Activated CD4-positive, alpha-beta T cell treated with anti-CD3 and anti-CD28 coated beads, Interleukin-2, amount 10 ng/mL, durations not matched to agents 24 days and 14 days (primary cell): ENCODE results near the gene MTMR4. TPM values are rescaled to one million over a fixed set of nuclear protein-coding genes. Genes with fewer than 3 reads are reported as not detected.

ENCODE experiments used
- DNase-seq: peaks from one replicate; pipeline ENCODE4 v3.0.0; 2022
- H3K27ac Mint-ChIP-seq: one replicate; pipeline ENCODE4 v1.8.0; 2022; ENCODE audit warnings: mild to moderate bottlenecking, mixed read lengths
- H3K27me3 Mint-ChIP-seq: one replicate; pipeline ENCODE4 v1.8.0; 2022; ENCODE audit warnings: mixed read lengths
- H3K36me3 Mint-ChIP-seq: one replicate; pipeline ENCODE4 v1.8.0; 2022; ENCODE audit warnings: low read depth, mild to moderate bottlenecking, mixed read lengths
- H3K4me1 Mint-ChIP-seq: one replicate; pipeline ENCODE4 v1.8.0; 2021; ENCODE audit warnings: mixed read lengths
- H3K4me3 Mint-ChIP-seq: one replicate; pipeline ENCODE4 v1.8.0; 2022; ENCODE audit warnings: mild to moderate bottlenecking, moderate library complexity, mixed read lengths
- H3K9me3 Mint-ChIP-seq: one replicate; pipeline ENCODE4 v1.8.0; 2021; ENCODE audit warnings: mixed read lengths
- intact Hi-C: fragments of 100-400 bp; cut with micrococcal nuclease; formaldehyde crosslinking; loops from one replicate; pipeline ENCODE4 v1.15.1; 2023
- total RNA-seq: library from RNA; stranded (reverse); gene quantifications from 2 replicates; pipeline ENCODE4 v1.2.3, GENCODE V29; 2022

The MTMR4 gene
- total RNA-seq, 1 donor from 2014 or later = 84.2 TPM

GRCh38 chr17:58532555-58532951, 18.1 kb upstream of the MTMR4 start:
- Mint-ChIP-seq H3K36me3 (no peaks in the 10 kb centered on the region), H3K4me1 (peaks cover 6% of the 10 kb centered on the region), H3K9me3 (no peaks in the 10 kb centered on the region), H3K27ac (no peak overlapping the region), H3K27me3 (peaks cover 44% of the 10 kb centered on the region), H3K4me3 (peak overlapping the region; percentile 18)
- intact Hi-C loops = no loop called here
- DNase-seq = no peak

DNA sequence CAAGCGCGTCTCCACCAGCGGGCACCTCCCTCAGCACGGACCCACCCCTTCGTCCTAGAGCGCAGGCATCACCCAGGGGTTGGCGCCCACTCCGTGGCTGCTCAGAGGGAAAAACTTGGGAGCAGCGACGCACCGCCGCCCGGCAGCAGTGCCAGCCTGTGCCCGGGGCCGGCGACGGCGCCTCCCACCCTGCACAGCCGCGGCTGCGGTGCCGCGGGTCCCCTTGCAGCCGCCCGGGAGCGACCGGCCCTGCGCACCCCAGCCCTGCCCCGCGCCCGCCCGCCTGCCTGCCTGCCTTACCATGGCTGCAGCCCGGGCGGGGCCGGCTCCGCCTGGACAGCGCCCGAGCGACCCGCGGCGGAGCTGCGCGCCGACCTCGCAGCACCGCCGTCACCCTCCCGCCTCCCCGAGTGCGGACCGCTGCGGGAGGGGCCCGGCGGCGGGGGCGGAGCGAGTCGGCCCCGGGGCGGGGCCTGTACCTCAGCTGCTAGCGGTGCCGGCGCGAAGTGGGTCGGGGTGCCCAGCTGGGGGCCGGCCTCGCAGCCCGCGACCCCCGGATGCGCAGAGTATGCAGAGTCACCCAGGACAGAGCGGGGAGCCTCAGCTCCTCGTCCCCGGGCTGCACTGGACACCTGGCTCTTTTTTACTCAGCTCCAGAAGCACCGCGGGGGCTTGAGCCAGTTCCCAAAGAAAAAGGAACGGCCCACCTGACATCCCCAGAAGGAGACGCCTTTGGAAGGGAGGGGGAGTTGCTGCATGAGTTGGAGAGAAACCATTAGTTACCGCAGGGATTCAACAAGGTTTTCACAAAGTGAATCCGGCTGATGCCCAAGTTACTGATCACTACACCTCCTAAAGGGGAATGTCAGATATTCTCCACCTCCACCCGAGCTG, 17.5 kb upstream of the MTMR4 start:
- Mint-ChIP-seq H3K4me3 (peak overlapping the region; percentile 64), H3K9me3 (no peaks in the 10 kb centered on the region), H3K4me1 (peaks cover 13% of the 10 kb centered on the region), H3K27me3 (peaks cover 44% of the 10 kb centered on the region), H3K27ac (no peak overlapping the region), H3K36me3 (no peaks in the 10 kb centered on the region)
- peak; percentile 94 for DNase-seq
- intact Hi-C loops = no loop called here

GRCh38 chr17:58531122-58531521, 16.7 kb upstream of the MTMR4 start:
- no peaks in the 10 kb centered on the region for H3K36me3 Mint-ChIP-seq
- DNase-seq = peak; percentile 54
- H3K27ac Mint-ChIP-seq = no peak overlapping the region
- H3K9me3 Mint-ChIP-seq = no peaks in the 10 kb centered on the region
- H3K4me3 Mint-ChIP-seq = peak overlapping the region; percentile 40
- intact Hi-C loops = no loop called here
- H3K27me3 Mint-ChIP-seq = peaks cover 43% of the 10 kb centered on the region
- peaks cover 18% of the 10 kb centered on the region for H3K4me1 Mint-ChIP-seq

DNA sequence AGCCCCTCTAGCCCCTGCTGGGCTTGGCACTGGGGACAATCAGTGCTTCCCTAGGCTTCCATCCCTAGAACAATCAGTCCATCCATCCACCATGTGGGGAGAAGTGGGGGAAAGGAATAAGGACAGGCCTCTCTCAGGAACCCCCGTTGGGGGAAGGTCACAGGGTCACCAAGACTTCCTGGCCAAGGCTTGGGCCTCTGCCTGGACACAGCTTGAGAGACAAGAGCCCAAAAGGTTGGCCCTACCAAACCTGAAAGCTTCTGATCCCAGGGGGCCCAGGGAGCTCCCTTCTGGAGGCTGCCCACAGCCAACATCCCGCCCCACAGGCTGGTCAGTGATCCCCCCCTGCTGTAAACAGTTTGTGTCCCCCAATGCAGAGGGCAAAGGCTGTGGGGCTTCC, 16.2 kb upstream of the MTMR4 start:
- Mint-ChIP-seq H3K27me3 (peaks cover 38% of the 10 kb centered on the region), H3K27ac (no peak overlapping the region), H3K36me3 (no peaks in the 10 kb centered on the region), H3K9me3 (no peaks in the 10 kb centered on the region), H3K4me1 (peaks cover 18% of the 10 kb centered on the region), H3K4me3 (peak overlapping the region; percentile 40)
- intact Hi-C loops = no loop called here
- no peak for DNase-seq

DNA sequence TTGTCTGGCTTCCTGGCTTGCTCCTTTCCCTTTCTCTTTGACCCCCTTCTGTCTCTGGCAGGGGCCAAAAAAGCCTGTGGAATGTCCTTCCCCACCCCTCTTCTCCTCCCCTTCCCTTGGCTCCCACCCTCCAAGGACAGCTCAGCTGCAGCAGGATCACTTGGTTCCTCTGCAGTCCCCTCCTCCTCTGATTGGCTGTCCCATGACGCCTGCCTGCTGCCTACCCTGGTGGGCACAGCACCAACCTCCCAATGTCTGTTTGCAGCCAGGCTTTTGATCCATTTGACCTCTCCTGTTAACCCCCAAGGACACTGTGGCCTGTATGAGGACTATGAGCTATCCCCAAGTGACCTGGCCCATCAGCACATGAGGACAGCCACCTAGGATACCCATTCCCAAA, 14.8 kb upstream of the MTMR4 start:
- Mint-ChIP-seq H3K9me3 (no peaks in the 10 kb centered on the region), H3K4me1 (peaks cover 21% of the 10 kb centered on the region), H3K4me3 (no peak overlapping the region), H3K27me3 (peaks cover 27% of the 10 kb centered on the region), H3K27ac (no peak overlapping the region), H3K36me3 (no peaks in the 10 kb centered on the region)
- intact Hi-C loops = no loop called here
- DNase-seq = no peak

DNA sequence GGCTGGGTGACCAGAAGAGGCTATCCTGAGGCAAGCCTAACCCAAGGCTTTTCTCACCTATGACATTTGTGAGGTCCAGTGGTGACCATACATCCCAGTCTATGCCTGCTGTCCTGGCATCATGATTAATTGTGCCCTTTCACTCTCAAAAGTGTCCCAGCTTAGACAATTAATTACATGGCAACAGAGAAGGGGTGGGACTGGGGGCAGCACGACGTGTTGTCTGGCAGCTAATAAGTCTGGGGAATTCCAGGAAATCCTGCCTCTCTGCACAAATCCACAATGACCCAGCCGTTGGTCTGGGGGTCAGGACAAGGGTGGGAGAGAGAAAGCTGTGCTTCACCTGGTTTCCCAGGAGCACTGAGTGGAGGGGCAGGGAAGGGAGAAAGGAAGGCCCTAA, 14.0 kb upstream of the MTMR4 start:
- H3K9me3 Mint-ChIP-seq = no peaks in the 10 kb centered on the region
- H3K4me1 Mint-ChIP-seq = peaks cover 21% of the 10 kb centered on the region
- H3K36me3 Mint-ChIP-seq = no peaks in the 10 kb centered on the region
- no peak for DNase-seq
- H3K27ac Mint-ChIP-seq = no peak overlapping the region
- intact Hi-C loops = no loop called here
- no peak overlapping the region for H3K4me3 Mint-ChIP-seq
- H3K27me3 Mint-ChIP-seq = peaks cover 26% of the 10 kb centered on the region

- H3K36me3 Mint-ChIP-seq = no peaks in the 10 kb centered on the region
- no peak for DNase-seq
- H3K9me3 Mint-ChIP-seq = no peaks in the 10 kb centered on the region
- peaks cover 21% of the 10 kb centered on the region for H3K27me3 Mint-ChIP-seq
- peaks cover 21% of the 10 kb centered on the region for H3K4me1 Mint-ChIP-seq
- no peak overlapping the region for H3K4me3 Mint-ChIP-seq
- H3K27ac Mint-ChIP-seq = no peak overlapping the region
- intact Hi-C loops = no loop called here
These were observed 13.5 kb upstream of the MTMR4 start for GRCh38 chr17:58527949-58528348.

- Mint-ChIP-seq H3K27me3 (peaks cover 14% of the 10 kb centered on the region), H3K36me3 (no peaks in the 10 kb centered on the region), H3K4me3 (peak overlapping the region; percentile 5), H3K9me3 (no peaks in the 10 kb centered on the region), H3K4me1 (peaks cover 20% of the 10 kb centered on the region), H3K27ac (peak overlapping the region; percentile 85)
- DNase-seq = no peak
- intact Hi-C loops = no loop called here
These were observed 12.9 kb upstream of the MTMR4 start for GRCh38 chr17:58527306-58527705.

GRCh38 chr17:58525239-58525638, 10.8 kb upstream of the MTMR4 start:
- Mint-ChIP-seq H3K9me3 (no peaks in the 10 kb centered on the region), H3K36me3 (no peaks in the 10 kb centered on the region), H3K4me1 (peaks cover 18% of the 10 kb centered on the region), H3K27me3 (peaks cover 8% of the 10 kb centered on the region), H3K4me3 (no peak overlapping the region), H3K27ac (no peak overlapping the region)
- no peak for DNase-seq
- intact Hi-C loops = no loop called here

DNA sequence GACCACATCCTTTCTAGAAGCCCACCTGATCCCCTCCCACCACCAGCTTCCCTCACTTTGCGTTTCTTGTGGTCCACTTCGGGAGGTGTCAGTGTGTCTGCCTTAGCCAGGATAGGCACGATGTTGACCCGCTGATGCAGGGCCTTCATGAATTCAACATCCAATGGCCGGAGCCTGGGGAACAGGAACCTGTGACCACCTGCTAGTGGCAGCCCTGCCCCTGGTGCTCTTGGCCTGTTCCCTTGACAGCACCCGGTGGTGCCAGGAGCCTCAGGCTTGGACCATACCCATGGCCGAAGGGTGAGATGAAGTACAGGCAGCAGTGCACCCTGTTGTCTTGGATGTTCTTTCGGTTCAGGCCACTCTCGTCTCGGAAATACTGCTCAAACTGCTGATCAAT, 7.2 kb upstream of the MTMR4 start:
- Mint-ChIP-seq H3K9me3 (no peaks in the 10 kb centered on the region), H3K4me3 (no peak overlapping the region), H3K4me1 (peaks cover 18% of the 10 kb centered on the region), H3K36me3 (no peaks in the 10 kb centered on the region), H3K27ac (no peak overlapping the region), H3K27me3 (no peaks in the 10 kb centered on the region)
- intact Hi-C loops = no loop called here
- no peak for DNase-seq

- intact Hi-C loops = no loop called here
- peaks cover 22% of the 10 kb centered on the region for H3K4me1 Mint-ChIP-seq
- no peaks in the 10 kb centered on the region for H3K27me3 Mint-ChIP-seq
- no peaks in the 10 kb centered on the region for H3K36me3 Mint-ChIP-seq
- no peaks in the 10 kb centered on the region for H3K9me3 Mint-ChIP-seq
- no peak overlapping the region for H3K27ac Mint-ChIP-seq
- H3K4me3 Mint-ChIP-seq = no peak overlapping the region
- peak; percentile 66 for DNase-seq
These were observed 6.5 kb upstream of the MTMR4 start for GRCh38 chr17:58520843-58521430.

GRCh38 chr17:58517928-58518609, 3.6 kb upstream of the MTMR4 start:
- H3K27ac Mint-ChIP-seq = peak overlapping the region; percentile 87
- peak overlapping the region; percentile 95 for H3K4me3 Mint-ChIP-seq
- H3K36me3 Mint-ChIP-seq = peaks cover 2% of the 10 kb centered on the region
- H3K27me3 Mint-ChIP-seq = no peaks in the 10 kb centered on the region
- H3K9me3 Mint-ChIP-seq = no peaks in the 10 kb centered on the region
- peaks cover 38% of the 10 kb centered on the region for H3K4me1 Mint-ChIP-seq
- DNase-seq = peak; percentile 100
- intact Hi-C loops = loop anchor here (1.0 to 5.0 kb wide), 12 partner anchors 69 to 1431 kb away; partner anchors contain the start of genes AKAP1, PRR11, PTRH2 and RAD51C

DNA sequence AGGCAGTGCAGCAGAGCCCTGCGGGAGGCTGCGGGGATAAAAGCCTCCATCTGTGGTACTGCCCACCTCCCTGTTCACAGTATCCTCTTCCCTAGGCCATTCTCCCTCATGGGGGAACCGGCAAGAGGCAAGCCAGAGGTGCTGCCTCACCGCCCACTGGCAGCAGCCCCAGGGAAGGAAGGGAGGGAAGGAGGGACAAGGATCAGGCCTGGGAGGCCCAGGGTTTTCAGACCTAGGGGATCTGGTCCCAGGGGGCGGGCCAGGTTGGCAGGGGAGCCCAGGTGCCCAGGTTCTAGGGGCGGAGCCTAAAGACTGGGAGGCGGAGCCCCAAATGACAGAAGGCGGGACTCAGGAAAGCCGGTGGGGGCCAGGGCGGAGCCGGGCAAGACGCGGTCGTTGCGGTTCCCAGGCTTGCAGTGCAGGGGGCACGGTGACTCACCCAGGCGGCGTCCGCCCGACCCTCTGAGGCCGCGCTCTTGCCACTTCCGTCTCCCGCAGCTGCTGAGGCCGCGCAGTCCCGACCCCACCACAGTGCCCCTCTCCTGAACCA, 3.0 kb upstream of the MTMR4 start:
- Mint-ChIP-seq H3K36me3 (peaks cover 5% of the 10 kb centered on the region), H3K4me1 (peaks cover 42% of the 10 kb centered on the region), H3K27me3 (no peaks in the 10 kb centered on the region), H3K27ac (peak overlapping the region; percentile 87), H3K9me3 (no peaks in the 10 kb centered on the region), H3K4me3 (peak overlapping the region; percentile 95)
- intact Hi-C loops = loop anchor here (1.0 to 5.0 kb wide), 6 partner anchors 165 to 1430 kb away; partner anchors contain the start of genes AKAP1, PTRH2, RAD51C and SRSF1
- no peak for DNase-seq
